Endothelial cell of umbilical vein (primary cell): Measurements from ENCODE around the gene VSX1. TPM values are rescaled to one million over a fixed set of nuclear protein-coding genes. Genes with fewer than 3 reads are reported as not detected.

Experiments
- BruUV-seq: library from RNA; stranded (reverse); fragments of 400-500 nt; replicated peaks from 2 replicates; lab custom pipeline; 2021; lab: Mats Ljungman, UMichigan
- CTCF ChIA-PET: fragments of 300-600, 350-600 bp; sonication (Branson Sonifier 250); formaldehyde crosslinking; loops from one replicate; lab custom pipeline; 2021; ENCODE audit warnings: antibody characterized with exemption, inconsistent platforms; lab: Charles Lee
- POLR2A ChIA-PET: fragments of 300-600, 350-600 bp; sonication (Branson Sonifier 250); formaldehyde crosslinking; loops from one replicate; lab custom pipeline; 2021; ENCODE audit warnings: antibody characterized with exemption, inconsistent platforms; lab: Charles Lee
- DNase-seq: peaks from one replicate; pipeline ENCODE4 v3.0.0-alpha.2; 2011; ENCODE audit warnings: low read depth, low spot score
- FAIRE-seq: peaks from 2 replicates; lab custom pipeline; 2011; peaks lifted over from hg19 to GRCh38; lab: Jason Lieb, UNC
- H2AFZ ChIP-seq: 2 replicates; pipeline ENCODE4 v1.6.0; 2012; ENCODE audit warnings: low read depth, low read length, control low read depth, inconsistent platforms
- H3K27ac ChIP-seq: 2 replicates; pipeline ENCODE4 v1.5.1; 2011; ENCODE audit warnings: low read depth, mild to moderate bottlenecking, control low read depth, low read length, moderate library complexity; ENCODE audit not compliant: insufficient read depth
- H3K27me3 ChIP-seq, 2 experiments: 2 replicates each; pipeline versions ENCODE4 v1.6.0 to v1.6.1; 2011; ENCODE audit warnings: low read length in 2 of 2, mixed read lengths in 1 of 2; ENCODE audit not compliant: control insufficient read depth in 2 of 2, insufficient read depth in 2 of 2
- H3K36me3 ChIP-seq, 2 experiments: 2 replicates in 1 of 2; 3 replicates in 1 of 2; pipeline ENCODE4 v1.5.1; 2011; ENCODE audit warnings: low read length in 2 of 2, mild to moderate bottlenecking in 1 of 2, moderate library complexity in 1 of 2; ENCODE audit not compliant: control insufficient read depth in 2 of 2, insufficient read depth in 2 of 2; ENCODE audit errors: extremely low read depth in 1 of 2
- H3K4me1 ChIP-seq: 3 replicates; pipeline ENCODE4 v1.5.1; 2011; ENCODE audit warnings: mild to moderate bottlenecking, low read length; ENCODE audit not compliant: control insufficient read depth, insufficient read depth; ENCODE audit errors: extremely low read depth
- H3K4me2 ChIP-seq: 2 replicates; pipeline ENCODE4 v1.6.1; 2011; ENCODE audit warnings: low read length, control low read depth, mixed read lengths; ENCODE audit not compliant: insufficient read depth
- H3K4me3 ChIP-seq, 3 experiments: fragments of 200-600 bp in 1 of 3; sonication (generic), shearing (Covaris generic) in 1 of 3; replicated peaks in 1 of 3; 2 replicates each; pipeline ENCODE4 v1.5.1; 2011 to 2016; ENCODE audit warnings: control low read depth in 3 of 3, low read length in 3 of 3, mild to moderate bottlenecking in 2 of 3, inconsistent platforms in 1 of 3, low read depth in 1 of 3, moderate library complexity in 1 of 3; ENCODE audit not compliant: insufficient read depth in 1 of 3
- H3K79me2 ChIP-seq: 2 replicates; pipeline ENCODE4 v1.6.0; 2012; ENCODE audit warnings: low read length, inconsistent platforms; ENCODE audit not compliant: control insufficient read depth, insufficient read depth
- H3K9ac ChIP-seq: replicated peaks from 2 replicates; pipeline ENCODE3; 2011; ENCODE audit warnings: low read length, control low read depth; ENCODE audit not compliant: insufficient read depth; ENCODE audit errors: extremely low read depth
- H3K9me1 ChIP-seq: replicated peaks from 3 replicates; pipeline ENCODE4 v1.6.0; 2011; ENCODE audit warnings: mild to moderate bottlenecking, low read length; ENCODE audit not compliant: control insufficient read depth, insufficient read depth; ENCODE audit errors: extremely low read depth
- H3K9me3 ChIP-seq: replicated peaks from 2 replicates; pipeline ENCODE4 v1.5.1; 2012; ENCODE audit warnings: low read length, inconsistent platforms; ENCODE audit not compliant: control insufficient read depth, insufficient read depth
- H4K20me1 ChIP-seq: replicated peaks from 2 replicates; pipeline ENCODE3; 2011; ENCODE audit warnings: mild to moderate bottlenecking, low read length; ENCODE audit not compliant: control insufficient read depth, insufficient read depth; ENCODE audit errors: extremely low read depth
- EZH2 ChIP-seq: IDR thresholded peaks from 2 replicates; pipeline ENCODE4 v1.6.1; 2012; ENCODE audit warnings: borderline replicate concordance, low read depth, mild to moderate bottlenecking, moderate library complexity, low read length, inconsistent platforms; ENCODE audit not compliant: severe bottlenecking
- FOS ChIP-seq: IDR thresholded peaks from 2 replicates; pipeline ENCODE4 v1.6.1; 2011; ENCODE audit warnings: mild to moderate bottlenecking, low read length, moderate library complexity, borderline replicate concordance; ENCODE audit not compliant: insufficient read depth
- GATA2 ChIP-seq: IDR thresholded peaks from 2 replicates; pipeline ENCODE4 v1.7.0; 2011; ENCODE audit warnings: low read depth, mild to moderate bottlenecking, moderate library complexity, mixed read lengths, low read length; ENCODE audit not compliant: insufficient read length, insufficient read depth
- JUN ChIP-seq: IDR thresholded peaks from 2 replicates; pipeline ENCODE4 v1.6.1; 2011; ENCODE audit warnings: borderline replicate concordance, low read depth; ENCODE audit not compliant: insufficient read length, insufficient read depth
- MAX ChIP-seq: IDR thresholded peaks from 2 replicates; pipeline ENCODE4 v1.6.1; 2011; ENCODE audit not compliant: insufficient read depth, insufficient read length
- MYC ChIP-seq: IDR thresholded peaks from one replicate; pipeline ENCODE4 v1.6.1; 2011; ENCODE audit warnings: mild to moderate bottlenecking, low read depth, low read length
- POLR2A ChIP-seq: IDR thresholded peaks from 2 replicates; pipeline ENCODE4 v1.6.1; 2012; ENCODE audit warnings: low read depth, mild to moderate bottlenecking, control low read depth, low read length
- POLR2AphosphoS5 ChIP-seq: IDR thresholded peaks from 2 replicates; pipeline ENCODE4 v1.6.1; 2012; ENCODE audit warnings: low read depth, mild to moderate bottlenecking, control low read depth, low read length, moderate library complexity; ENCODE audit not compliant: insufficient read depth
- dilution Hi-C: fragments of 300-500 bp; cut with MboI; formaldehyde crosslinking; loops from one replicate; pipeline ENCODE4 v1.15.0; 2019; ENCODE audit warnings: low sequenced_read_pairs; ENCODE audit not compliant: extremely low pct_ligation_motif_present
- intact Hi-C: fragments of 100-400 bp; cut with micrococcal nuclease; formaldehyde crosslinking; loops from one replicate; pipeline ENCODE4 v1.10.0; 2022
- polyA plus RNA-seq, 4 experiments: library from polyadenylated mRNA; depleted of rRNA in 3 of 4; stranded (reverse) in 3 of 4; unstranded in 1 of 4; fragments of >200 nt; gene quantifications; 2 replicates each; pipeline versions ENCODE4 v1.2.1 to v1.2.3, GENCODE V29; 2011 to 2012; ENCODE audit warnings: missing spikeins in 1 of 4
- total RNA-seq: library from RNA; stranded (reverse); gene quantifications from 2 replicates; pipeline ENCODE4 v1.2.3, GENCODE V29; 2021
- TF ChIP-seq, protein P1 (sequence below), 2 donors: IDR thresholded peaks; 1 replicate in 1 of 2; 2 replicates in 1 of 2; pipeline ENCODE4 v1.5.1; 2011; ENCODE audit warnings: low read length in 2 of 2, mild to moderate bottlenecking in 2 of 2, moderate library complexity in 2 of 2, control low read depth in 1 of 2, inconsistent platforms in 1 of 2, low read depth in 1 of 2; ENCODE audit not compliant: insufficient read depth in 1 of 2; ENCODE audit errors: extremely low read depth in 1 of 2

Gene VSX1
- total and polyA plus RNA-seq, 2 donors (not counting 3 experiments of a cell fraction or from before 2014, with no cell fraction given), result not detected

DNA sequence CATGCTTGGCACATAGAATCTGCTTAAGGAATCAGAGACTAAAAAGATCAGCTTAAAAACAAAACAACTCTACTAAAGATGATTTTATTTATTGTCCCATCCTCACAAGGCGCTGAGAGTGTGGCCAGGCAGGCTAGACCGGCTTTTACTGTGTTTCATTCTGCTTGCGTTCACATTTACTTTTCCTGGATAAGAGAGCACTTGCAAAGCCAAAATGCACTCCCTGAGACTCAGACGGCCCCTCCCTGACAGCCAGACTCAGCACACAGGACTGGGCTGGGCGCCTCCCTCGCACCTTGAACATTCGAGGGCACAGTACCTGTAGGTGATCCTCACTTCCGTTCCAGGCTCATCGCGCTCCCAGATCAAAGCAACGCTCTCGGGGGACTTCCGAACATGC lies 34.2 kb downstream of the VSX1 start:
- Histone ChIP-seq H3K27ac (no peak overlapping the region), H3K9me1 (no peaks in the 10 kb centered on the region), H3K4me2 (no peak overlapping the region), H3K79me2 (no peaks in the 10 kb centered on the region), H3K4me3 (no peak overlapping the region), H4K20me1 (no peaks in the 10 kb centered on the region), H3K9me3 (no peaks in the 10 kb centered on the region), H3K4me1 (no peaks in the 10 kb centered on the region), H3K36me3 (no peaks in the 10 kb centered on the region), H3K27me3 (no peaks in the 10 kb centered on the region), H2AFZ (no peak overlapping the region), H3K9ac (no peak overlapping the region)
- intact Hi-C loops, result no loop called here
- CTCF ChIA-PET, result no interaction called here
- DNase-seq (no peak), FAIRE-seq (no peak)
- no TSS peak for BruUV-seq
- dilution Hi-C loops, result no loop called here
- TF ChIP-seq, protein P1, sequence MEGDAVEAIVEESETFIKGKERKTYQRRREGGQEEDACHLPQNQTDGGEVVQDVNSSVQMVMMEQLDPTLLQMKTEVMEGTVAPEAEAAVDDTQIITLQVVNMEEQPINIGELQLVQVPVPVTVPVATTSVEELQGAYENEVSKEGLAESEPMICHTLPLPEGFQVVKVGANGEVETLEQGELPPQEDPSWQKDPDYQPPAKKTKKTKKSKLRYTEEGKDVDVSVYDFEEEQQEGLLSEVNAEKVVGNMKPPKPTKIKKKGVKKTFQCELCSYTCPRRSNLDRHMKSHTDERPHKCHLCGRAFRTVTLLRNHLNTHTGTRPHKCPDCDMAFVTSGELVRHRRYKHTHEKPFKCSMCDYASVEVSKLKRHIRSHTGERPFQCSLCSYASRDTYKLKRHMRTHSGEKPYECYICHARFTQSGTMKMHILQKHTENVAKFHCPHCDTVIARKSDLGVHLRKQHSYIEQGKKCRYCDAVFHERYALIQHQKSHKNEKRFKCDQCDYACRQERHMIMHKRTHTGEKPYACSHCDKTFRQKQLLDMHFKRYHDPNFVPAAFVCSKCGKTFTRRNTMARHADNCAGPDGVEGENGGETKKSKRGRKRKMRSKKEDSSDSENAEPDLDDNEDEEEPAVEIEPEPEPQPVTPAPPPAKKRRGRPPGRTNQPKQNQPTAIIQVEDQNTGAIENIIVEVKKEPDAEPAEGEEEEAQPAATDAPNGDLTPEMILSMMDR (IDR thresholded peaks at IDR 0.05; ENCODE audit: extremely low read depth in 1 of 2, insufficient read depth in 1 of 2, low read depth in 1 of 2, low read length in 2 of 2), result no peak
- no peak for TF ChIP-seq POLR2A
- no peak for TF ChIP-seq POLR2AphosphoS5
- TF ChIP-seq GATA2, result no peak
- TF ChIP-seq JUN, result no peak
- no peak for TF ChIP-seq MAX
- no peak for TF ChIP-seq EZH2
- TF ChIP-seq FOS, result no peak
- no peak for TF ChIP-seq MYC
- POLR2A ChIA-PET, result no interaction called here
